ENCODE results near the gene CD55. TPM values are rescaled to one million over a fixed set of nuclear protein-coding genes. Genes with fewer than 3 reads are reported as not detected.

Gene CD55
- total and polyA plus RNA-seq, 9 donors = 12.3 to 28.9 (median 18.1) TPM

- WGBS (ENCODE audit: insufficient coverage) = no CpG with 5 or more reads among the region's 3 CpGs
- no peak for DNase-seq
- no peaks in the 10 kb centered on the region for H3K4me1 ChIP-seq (ENCODE audit: control insufficient read depth, insufficient read depth, low read length)
- no peaks in the 10 kb centered on the region for H3K27me3 ChIP-seq (ENCODE audit: control insufficient read depth, insufficient read depth, low read length)
- H3K36me3 ChIP-seq (ENCODE audit: control insufficient read depth, insufficient read depth, low read length) = no peaks in the 10 kb centered on the region
- no peak overlapping the region for H3K4me3 ChIP-seq (ENCODE audit: low read length)
- H3K27ac ChIP-seq (ENCODE audit: low read length) = no peak overlapping the region
- H3K9me3 ChIP-seq (replicated peaks; ENCODE audit: control insufficient read depth, low read depth, low read length) = no peaks in the 10 kb centered on the region
These were observed 34.2 kb downstream of the CD55 start for GRCh38 chr1:207355513-207356295.

GRCh38 chr1:207361029-207361428 is 39.6 kb downstream of the CD55 start:
- H3K4me1 ChIP-seq (ENCODE audit: control insufficient read depth, insufficient read depth, low read length) = no peaks in the 10 kb centered on the region
- H3K9me3 ChIP-seq (replicated peaks; ENCODE audit: control insufficient read depth, low read depth, low read length) = no peaks in the 10 kb centered on the region
- H3K36me3 ChIP-seq (ENCODE audit: control insufficient read depth, insufficient read depth, low read length) = peaks cover 3% of the 10 kb centered on the region
- no peaks in the 10 kb centered on the region for H3K27me3 ChIP-seq (ENCODE audit: control insufficient read depth, insufficient read depth, low read length)
- H3K27ac ChIP-seq (ENCODE audit: low read length) = no peak overlapping the region
- DNase-seq = no peak
- 88% methylated on average over 3 of the region's 3 CpGs for whole genome bisulfite sequencing (ENCODE audit: insufficient coverage)
- H3K4me3 ChIP-seq (ENCODE audit: low read length) = no peak overlapping the region

- H3K36me3 ChIP-seq (ENCODE audit: control insufficient read depth, insufficient read depth, low read length) = peaks cover 3% of the 10 kb centered on the region
- H3K4me1 ChIP-seq (ENCODE audit: control insufficient read depth, insufficient read depth, low read length) = no peaks in the 10 kb centered on the region
- no peaks in the 10 kb centered on the region for H3K27me3 ChIP-seq (ENCODE audit: control insufficient read depth, insufficient read depth, low read length)
- no peak overlapping the region for H3K27ac ChIP-seq (ENCODE audit: low read length)
- no CpG with 5 or more reads among the region's 2 CpGs for WGBS (ENCODE audit: insufficient coverage)
- H3K4me3 ChIP-seq (ENCODE audit: low read length) = no peak overlapping the region
- no peaks in the 10 kb centered on the region for H3K9me3 ChIP-seq (replicated peaks; ENCODE audit: control insufficient read depth, low read depth, low read length)
- DNase-seq = no peak
These were observed 40.4 kb downstream of the CD55 start for GRCh38 chr1:207361889-207362288.

GRCh38 chr1:207362962-207363860 is 41.7 kb downstream of the CD55 start:
- Histone ChIP-seq H3K4me3 (ENCODE audit: low read length) (no peak overlapping the region), H3K27me3 (ENCODE audit: control insufficient read depth, insufficient read depth, low read length) (no peaks in the 10 kb centered on the region), H3K4me1 (ENCODE audit: control insufficient read depth, insufficient read depth, low read length) (no peaks in the 10 kb centered on the region), H3K27ac (ENCODE audit: low read length) (no peak overlapping the region), H3K36me3 (ENCODE audit: control insufficient read depth, insufficient read depth, low read length) (peaks cover 3% of the 10 kb centered on the region), H3K9me3 (replicated peaks; ENCODE audit: control insufficient read depth, low read depth, low read length) (no peaks in the 10 kb centered on the region)
- DNase-seq = no peak
- 85% methylated on average over 3 of the region's 6 CpGs for WGBS (ENCODE audit: insufficient coverage)

GRCh38 chr1:207363871-207364270 is 42.4 kb downstream of the CD55 start:
- H3K9me3 ChIP-seq (replicated peaks; ENCODE audit: control insufficient read depth, low read depth, low read length) = no peaks in the 10 kb centered on the region
- no peak for DNase-seq
- no peak overlapping the region for H3K4me3 ChIP-seq (ENCODE audit: low read length)
- no peaks in the 10 kb centered on the region for H3K27me3 ChIP-seq (ENCODE audit: control insufficient read depth, insufficient read depth, low read length)
- H3K4me1 ChIP-seq (ENCODE audit: control insufficient read depth, insufficient read depth, low read length) = no peaks in the 10 kb centered on the region
- no peak overlapping the region for H3K27ac ChIP-seq (ENCODE audit: low read length)
- peaks cover 3% of the 10 kb centered on the region for H3K36me3 ChIP-seq (ENCODE audit: control insufficient read depth, insufficient read depth, low read length)

- H3K4me3 ChIP-seq (ENCODE audit: low read length) = no peak overlapping the region
- no peaks in the 10 kb centered on the region for H3K27me3 ChIP-seq (ENCODE audit: control insufficient read depth, insufficient read depth, low read length)
- no peaks in the 10 kb centered on the region for H3K9me3 ChIP-seq (replicated peaks; ENCODE audit: control insufficient read depth, low read depth, low read length)
- H3K36me3 ChIP-seq (ENCODE audit: control insufficient read depth, insufficient read depth, low read length) = peaks cover 3% of the 10 kb centered on the region
- no peaks in the 10 kb centered on the region for H3K4me1 ChIP-seq (ENCODE audit: control insufficient read depth, insufficient read depth, low read length)
- H3K27ac ChIP-seq (ENCODE audit: low read length) = no peak overlapping the region
- no CpG with 5 or more reads among the region's 1 CpG for WGBS (ENCODE audit: insufficient coverage)
- DNase-seq = peak; percentile 6
These were observed 43.1 kb downstream of the CD55 start for GRCh38 chr1:207364614-207365013.

GRCh38 chr1:207365063-207365462 is 43.6 kb downstream of the CD55 start:
- H3K27me3 ChIP-seq (ENCODE audit: control insufficient read depth, insufficient read depth, low read length) = no peaks in the 10 kb centered on the region
- no peak for DNase-seq
- no CpG with 5 or more reads among the region's 2 CpGs for WGBS (ENCODE audit: insufficient coverage)
- H3K27ac ChIP-seq (ENCODE audit: low read length) = no peak overlapping the region
- H3K9me3 ChIP-seq (replicated peaks; ENCODE audit: control insufficient read depth, low read depth, low read length) = no peaks in the 10 kb centered on the region
- no peaks in the 10 kb centered on the region for H3K4me1 ChIP-seq (ENCODE audit: control insufficient read depth, insufficient read depth, low read length)
- no peak overlapping the region for H3K4me3 ChIP-seq (ENCODE audit: low read length)
- peaks cover 3% of the 10 kb centered on the region for H3K36me3 ChIP-seq (ENCODE audit: control insufficient read depth, insufficient read depth, low read length)

GRCh38 chr1:207366022-207366421 is 44.5 kb downstream of the CD55 start:
- Histone ChIP-seq H3K27me3 (ENCODE audit: control insufficient read depth, insufficient read depth, low read length) (no peaks in the 10 kb centered on the region), H3K4me3 (ENCODE audit: low read length) (no peak overlapping the region), H3K4me1 (ENCODE audit: control insufficient read depth, insufficient read depth, low read length) (no peaks in the 10 kb centered on the region), H3K27ac (ENCODE audit: low read length) (no peak overlapping the region), H3K36me3 (ENCODE audit: control insufficient read depth, insufficient read depth, low read length) (peaks cover 3% of the 10 kb centered on the region), H3K9me3 (replicated peaks; ENCODE audit: control insufficient read depth, low read depth, low read length) (no peaks in the 10 kb centered on the region)
- no CpG with 5 or more reads among the region's 2 CpGs for WGBS (ENCODE audit: insufficient coverage)
- no peak for DNase-seq

- Histone ChIP-seq H3K4me1 (ENCODE audit: control insufficient read depth, insufficient read depth, low read length) (no peaks in the 10 kb centered on the region), H3K27me3 (ENCODE audit: control insufficient read depth, insufficient read depth, low read length) (no peaks in the 10 kb centered on the region), H3K9me3 (replicated peaks; ENCODE audit: control insufficient read depth, low read depth, low read length) (no peaks in the 10 kb centered on the region), H3K36me3 (ENCODE audit: control insufficient read depth, insufficient read depth, low read length) (no peaks in the 10 kb centered on the region), H3K4me3 (ENCODE audit: low read length) (no peak overlapping the region), H3K27ac (ENCODE audit: low read length) (no peak overlapping the region)
- no peak for DNase-seq
These were observed 67.2 kb downstream of the CD55 start for GRCh38 chr1:207388721-207389120.

- Histone ChIP-seq H3K9me3 (replicated peaks; ENCODE audit: control insufficient read depth, low read depth, low read length) (no peaks in the 10 kb centered on the region), H3K4me1 (ENCODE audit: control insufficient read depth, insufficient read depth, low read length) (no peaks in the 10 kb centered on the region), H3K4me3 (ENCODE audit: low read length) (no peak overlapping the region), H3K36me3 (ENCODE audit: control insufficient read depth, insufficient read depth, low read length) (no peaks in the 10 kb centered on the region), H3K27ac (ENCODE audit: low read length) (no peak overlapping the region), H3K27me3 (ENCODE audit: control insufficient read depth, insufficient read depth, low read length) (no peaks in the 10 kb centered on the region)
- DNase-seq = no peak
- 57% methylated on average over 1 of the region's 1 CpG for WGBS (ENCODE audit: insufficient coverage)
These were observed 68.4 kb downstream of the CD55 start for GRCh38 chr1:207389728-207390464.

Data from muscle of leg (tissue), 11 donors.